Measurements from ENCODE around the gene ALDH3A2.

ALDH3A2 gene

DNA sequence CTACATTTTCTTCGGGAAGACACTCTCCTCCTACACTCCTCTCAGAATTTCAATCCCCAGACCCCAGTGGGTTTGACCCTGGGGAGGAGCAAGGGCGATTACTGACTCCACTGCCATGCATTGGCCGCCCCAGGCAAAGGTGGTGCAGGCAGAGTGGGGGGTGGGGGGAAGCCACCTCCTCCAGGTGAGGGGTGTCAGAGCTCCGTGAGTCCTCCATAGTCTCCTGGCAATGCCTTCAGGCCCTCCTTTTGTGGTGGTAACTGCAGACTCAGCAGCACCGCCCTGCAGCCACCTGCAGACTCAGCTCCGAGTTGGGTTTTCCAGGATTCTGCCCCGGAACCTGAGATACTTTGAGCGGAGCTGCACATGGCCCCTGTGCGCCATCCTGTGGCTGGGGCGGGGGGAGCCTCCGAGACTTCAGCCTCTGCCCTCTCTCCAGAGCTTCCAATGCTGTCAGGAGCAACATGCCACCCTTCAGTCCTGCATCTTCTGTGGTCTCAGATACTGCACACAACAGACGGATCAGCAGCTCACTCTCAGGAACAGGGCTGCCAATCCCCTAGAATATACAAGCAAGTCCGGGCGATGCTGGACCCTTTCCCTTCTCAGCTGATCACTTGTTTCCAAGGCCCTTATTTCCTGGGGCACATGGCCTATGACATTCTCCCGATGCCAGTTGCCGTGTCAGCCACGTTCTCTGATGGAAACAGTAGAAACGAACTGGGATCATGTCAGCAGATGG is 70.2 kb downstream of the ALDH3A2 start:
- TF ChIP-seq TAF1 (IDR thresholded peaks at IDR 0.05; ENCODE audit: borderline replicate concordance, insufficient read depth, low read length) (no peak), SIN3A (IDR thresholded peaks at IDR 0.05; ENCODE audit: borderline replicate concordance, insufficient read depth, low read length) (no peak), FOXP2 (optimal IDR thresholded peaks at IDR 0.05; ENCODE audit: borderline replicate concordance, extremely low read depth, extremely low read length, insufficient read depth) (no peak), POLR2AphosphoS5 (IDR thresholded peaks at IDR 0.05; ENCODE audit: low read depth, low read length) (no peak)
- TF ChIP-seq, protein P1, sequence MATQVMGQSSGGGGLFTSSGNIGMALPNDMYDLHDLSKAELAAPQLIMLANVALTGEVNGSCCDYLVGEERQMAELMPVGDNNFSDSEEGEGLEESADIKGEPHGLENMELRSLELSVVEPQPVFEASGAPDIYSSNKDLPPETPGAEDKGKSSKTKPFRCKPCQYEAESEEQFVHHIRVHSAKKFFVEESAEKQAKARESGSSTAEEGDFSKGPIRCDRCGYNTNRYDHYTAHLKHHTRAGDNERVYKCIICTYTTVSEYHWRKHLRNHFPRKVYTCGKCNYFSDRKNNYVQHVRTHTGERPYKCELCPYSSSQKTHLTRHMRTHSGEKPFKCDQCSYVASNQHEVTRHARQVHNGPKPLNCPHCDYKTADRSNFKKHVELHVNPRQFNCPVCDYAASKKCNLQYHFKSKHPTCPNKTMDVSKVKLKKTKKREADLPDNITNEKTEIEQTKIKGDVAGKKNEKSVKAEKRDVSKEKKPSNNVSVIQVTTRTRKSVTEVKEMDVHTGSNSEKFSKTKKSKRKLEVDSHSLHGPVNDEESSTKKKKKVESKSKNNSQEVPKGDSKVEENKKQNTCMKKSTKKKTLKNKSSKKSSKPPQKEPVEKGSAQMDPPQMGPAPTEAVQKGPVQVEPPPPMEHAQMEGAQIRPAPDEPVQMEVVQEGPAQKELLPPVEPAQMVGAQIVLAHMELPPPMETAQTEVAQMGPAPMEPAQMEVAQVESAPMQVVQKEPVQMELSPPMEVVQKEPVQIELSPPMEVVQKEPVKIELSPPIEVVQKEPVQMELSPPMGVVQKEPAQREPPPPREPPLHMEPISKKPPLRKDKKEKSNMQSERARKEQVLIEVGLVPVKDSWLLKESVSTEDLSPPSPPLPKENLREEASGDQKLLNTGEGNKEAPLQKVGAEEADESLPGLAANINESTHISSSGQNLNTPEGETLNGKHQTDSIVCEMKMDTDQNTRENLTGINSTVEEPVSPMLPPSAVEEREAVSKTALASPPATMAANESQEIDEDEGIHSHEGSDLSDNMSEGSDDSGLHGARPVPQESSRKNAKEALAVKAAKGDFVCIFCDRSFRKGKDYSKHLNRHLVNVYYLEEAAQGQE (IDR thresholded peaks at IDR 0.05; ENCODE audit: insufficient read depth in 1 of 2, low read depth in 2 of 2, low read length in 2 of 2) = no peak

DNA sequence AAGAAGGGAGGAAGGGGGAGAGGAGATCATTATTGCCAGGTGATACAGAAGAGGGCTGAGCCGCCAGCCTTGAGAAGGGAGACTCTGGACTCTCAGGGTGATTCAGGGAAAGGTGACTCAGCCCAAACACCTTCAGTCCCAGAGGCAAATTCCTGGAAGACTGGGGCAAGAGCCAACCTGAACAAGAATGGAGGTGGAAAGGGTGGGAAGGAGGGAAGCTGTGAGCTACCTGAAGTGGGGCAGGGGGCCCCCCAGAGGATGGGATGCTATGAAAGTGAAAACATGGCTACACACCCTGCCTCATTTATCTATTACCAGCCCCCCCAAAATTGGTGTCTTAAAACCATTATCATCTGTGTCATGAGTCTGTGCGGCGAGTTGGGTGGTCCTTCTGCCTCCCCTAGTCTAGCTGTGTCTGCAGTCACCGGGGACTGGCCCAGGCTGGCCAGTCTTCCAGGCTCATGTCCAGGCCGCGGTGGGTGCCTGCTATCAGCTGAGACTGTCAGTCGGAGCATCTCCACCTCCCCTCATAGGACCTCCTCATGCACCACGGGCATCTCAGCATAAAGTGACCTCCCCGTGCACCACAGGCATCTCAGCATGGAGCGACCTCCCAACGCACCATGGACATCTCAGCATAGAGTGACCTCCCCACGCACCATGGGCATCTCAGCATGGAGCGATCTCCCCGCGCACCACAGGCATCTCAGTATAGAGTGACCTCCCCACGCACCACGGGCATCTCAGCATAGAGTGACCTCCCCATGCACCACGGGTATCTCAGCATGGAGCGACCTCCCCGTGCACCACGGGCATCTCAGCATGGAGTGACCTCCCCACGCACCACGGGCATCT is 71.0 kb downstream of the ALDH3A2 start:
- TF ChIP-seq, protein P1 (IDR thresholded peaks at IDR 0.05; ENCODE audit: insufficient read depth in 1 of 2, low read depth in 2 of 2, low read length in 2 of 2) = no peak
- TF ChIP-seq FOXP2 (optimal IDR thresholded peaks at IDR 0.05; ENCODE audit: borderline replicate concordance, extremely low read depth, extremely low read length, insufficient read depth) (no peak), POLR2AphosphoS5 (IDR thresholded peaks at IDR 0.05; ENCODE audit: low read depth, low read length) (no peak), SIN3A (IDR thresholded peaks at IDR 0.05; ENCODE audit: borderline replicate concordance, insufficient read depth, low read length) (no peak), TAF1 (IDR thresholded peaks at IDR 0.05; ENCODE audit: borderline replicate concordance, insufficient read depth, low read length) (no peak)

DNA sequence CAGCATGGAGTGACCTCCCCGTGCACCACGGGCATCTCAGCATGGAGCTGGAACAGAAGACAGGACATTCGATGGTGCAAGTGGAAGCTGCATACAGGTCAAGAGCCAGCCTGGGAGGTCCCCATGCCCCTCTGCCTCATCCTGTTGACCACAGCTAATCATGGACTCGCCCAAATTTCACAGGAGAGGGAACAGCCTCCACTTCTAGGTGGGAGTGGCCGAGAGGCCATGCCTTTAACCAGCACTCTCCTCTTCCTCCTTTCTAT is 71.6 kb downstream of the ALDH3A2 start:
- TF ChIP-seq, protein P1 (IDR thresholded peaks at IDR 0.05; ENCODE audit: insufficient read depth in 1 of 2, low read depth in 2 of 2, low read length in 2 of 2) = no peak
- TF ChIP-seq SIN3A (IDR thresholded peaks at IDR 0.05; ENCODE audit: borderline replicate concordance, insufficient read depth, low read length) (no peak), FOXP2 (optimal IDR thresholded peaks at IDR 0.05; ENCODE audit: borderline replicate concordance, extremely low read depth, extremely low read length, insufficient read depth) (no peak), POLR2AphosphoS5 (IDR thresholded peaks at IDR 0.05; ENCODE audit: low read depth, low read length) (no peak), TAF1 (IDR thresholded peaks at IDR 0.05; ENCODE audit: borderline replicate concordance, insufficient read depth, low read length) (no peak)

DNA sequence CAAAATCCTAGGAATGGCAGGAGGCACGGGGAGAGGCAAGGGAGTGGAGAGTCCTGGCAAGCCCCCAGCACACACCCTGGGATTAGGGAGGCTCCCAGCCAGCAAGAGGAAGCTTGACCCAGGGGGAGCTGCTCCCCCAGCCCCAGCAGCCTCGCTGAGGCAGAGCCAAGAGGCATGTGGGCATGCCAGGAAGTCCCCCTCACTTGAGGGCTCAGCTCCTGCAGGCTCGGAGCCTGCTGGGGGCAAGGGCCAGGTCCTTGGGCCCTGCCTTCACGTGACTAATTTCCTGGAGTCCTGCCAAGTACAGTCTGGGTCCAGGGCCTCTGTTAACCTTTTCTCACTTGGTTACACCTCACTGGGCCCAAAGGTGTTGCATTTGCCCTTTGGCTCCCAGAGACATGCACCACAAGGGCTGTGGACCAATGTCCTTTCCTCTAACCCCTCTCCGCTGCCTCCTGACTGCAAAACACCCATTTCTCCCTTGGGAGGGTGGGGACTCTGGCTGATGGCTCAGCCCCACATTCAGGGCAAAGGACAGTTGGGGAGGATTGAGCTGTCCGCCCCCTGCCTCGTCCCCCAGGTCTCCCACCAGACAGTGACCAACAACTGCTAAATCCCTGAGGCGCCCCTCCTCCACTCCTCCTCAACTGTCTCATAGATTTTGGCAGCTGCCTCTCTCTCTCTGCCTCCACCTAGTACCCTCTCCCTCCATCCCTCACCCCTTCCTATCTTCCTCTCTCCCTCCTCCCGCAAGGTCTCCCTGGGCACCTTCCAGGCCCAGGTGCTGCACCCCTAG is 72.3 kb downstream of the ALDH3A2 start:
- TF ChIP-seq, protein P1 (IDR thresholded peaks at IDR 0.05; ENCODE audit: insufficient read depth in 1 of 2, low read depth in 2 of 2, low read length in 2 of 2) = no peak
- no peak for TF ChIP-seq SIN3A (IDR thresholded peaks at IDR 0.05; ENCODE audit: borderline replicate concordance, insufficient read depth, low read length)
- TF ChIP-seq FOXP2 (optimal IDR thresholded peaks at IDR 0.05; ENCODE audit: borderline replicate concordance, extremely low read depth, extremely low read length, insufficient read depth) = no peak
- TF ChIP-seq POLR2AphosphoS5 (IDR thresholded peaks at IDR 0.05; ENCODE audit: low read depth, low read length) = no peak
- TF ChIP-seq TAF1 (IDR thresholded peaks at IDR 0.05; ENCODE audit: borderline replicate concordance, insufficient read depth, low read length) = no peak

Measured in PFSK-1 (cell line).